DMS114 treated with DMSO at 0.1 percent for 48 hours (cell line): ENCODE measurements around the gene SIPA1L3.
"Not testable (repeated sequence)": the region's sequence is repeated elsewhere in the genome, so short reads cannot be mapped to it uniquely, and the experiment has no call there.

Experiments
- DNase-seq: peaks from one replicate; lab custom pipeline; 2025; ENCODE audit not compliant: unreplicated experiment; lab: John Stamatoyannopoulos, UW

SIPA1L3 gene

GRCh38 chr19:38018694-38019395, 111.8 kb downstream of the SIPA1L3 start:
- DNase-seq = no peak

GRCh38 chr19:38019396-38019724, 112.4 kb downstream of the SIPA1L3 start:
- DNase-seq = no peak

- DNase-seq = no peak
Measured at GRCh38 chr19:38020311-38020710, 113.3 kb downstream of the SIPA1L3 start.

GRCh38 chr19:38021352-38021751, 114.3 kb downstream of the SIPA1L3 start:
- DNase-seq = no peak

- no peak for DNase-seq
Measured at GRCh38 chr19:38022791-38023670, 116.0 kb downstream of the SIPA1L3 start.

GRCh38 chr19:38023671-38024541, 116.9 kb downstream of the SIPA1L3 start:
- DNase-seq = no peak

GRCh38 chr19:38024992-38025908, 118.2 kb downstream of the SIPA1L3 start:
- no peak for DNase-seq

GRCh38 chr19:38025909-38026307, 118.9 kb downstream of the SIPA1L3 start:
- DNase-seq = no peak

- no peak for DNase-seq
Measured at GRCh38 chr19:38028913-38029510, 122.0 kb downstream of the SIPA1L3 start.

GRCh38 chr19:38030001-38030400, 123.0 kb downstream of the SIPA1L3 start:
- DNase-seq = not testable (repeated sequence)

- DNase-seq = no peak
Measured at GRCh38 chr19:38030686-38031422, 123.8 kb downstream of the SIPA1L3 start.

- DNase-seq = no peak
Measured at GRCh38 chr19:38031423-38031770, 124.4 kb downstream of the SIPA1L3 start.

- DNase-seq = no peak
Measured at GRCh38 chr19:38032151-38032550, 125.1 kb downstream of the SIPA1L3 start.

GRCh38 chr19:38032951-38033350, 125.9 kb downstream of the SIPA1L3 start:
- no peak for DNase-seq

GRCh38 chr19:38033658-38034491, 126.9 kb downstream of the SIPA1L3 start:
- DNase-seq = no peak

GRCh38 chr19:38034492-38034860, 127.5 kb downstream of the SIPA1L3 start:
- no peak for DNase-seq

- DNase-seq = no peak
Measured at GRCh38 chr19:38035515-38036495, 128.8 kb downstream of the SIPA1L3 start.
